D721Med (cell line): ENCODE data around the gene LMF2.

ENCODE experiments used
- DNase-seq: peaks from one replicate; pipeline ENCODE4 v3.0.0; 2011; ENCODE audit warnings: low spot score; ENCODE audit not compliant: insufficient read length
- FAIRE-seq: peaks from 2 replicates; lab custom pipeline; 2011; peaks lifted over from hg19 to GRCh38; lab: Jason Lieb, UNC
- CTCF ChIP-seq: IDR thresholded peaks from 2 replicates; pipeline ENCODE4 v1.5.1; 2012; ENCODE audit warnings: mild to moderate bottlenecking, control low read depth; ENCODE audit not compliant: insufficient read depth; ENCODE audit errors: missing control alignments

The LMF2 gene

GRCh38 chr22:50525104-50525857 is 17.8 kb upstream of the LMF2 start, which contains the start of gene SCO2:
Gene SCO2 (minus strand): TSS chr22:50525598. CDS start chr22:50524411, 1,187 bp downstream.
- FAIRE-seq (no peak), DNase-seq (peak; percentile 88)
- TF ChIP-seq CTCF, result peak; percentile 41

GRCh38 chr22:50524676-50525103 is 17.2 kb upstream of the LMF2 start:
- DNase-seq, result no peak
- no peak for TF ChIP-seq CTCF
- no peak for FAIRE-seq

GRCh38 chr22:50523806-50524675 is 16.5 kb upstream of the LMF2 start:
- TF ChIP-seq CTCF, result no peak
- FAIRE-seq (no peak), DNase-seq (no peak)

- no peak for FAIRE-seq
- TF ChIP-seq CTCF, result no peak
- no peak for DNase-seq
Observed at GRCh38 chr22:50523458-50523805, 15.9 kb upstream of the LMF2 start.

- TF ChIP-seq CTCF, result no peak
- FAIRE-seq (no peak), DNase-seq (no peak)
Observed at GRCh38 chr22:50522806-50523438, 15.4 kb upstream of the LMF2 start.

GRCh38 chr22:50522208-50522805 is 14.8 kb upstream of the LMF2 start:
- FAIRE-seq (no peak), DNase-seq (no peak)
- no peak for TF ChIP-seq CTCF
